K562 (cell line): ENCODE measurements around the gene NMT1. TPM values are rescaled to one million over a fixed set of nuclear protein-coding genes. Genes with fewer than 3 reads are reported as not detected.

Source experiments
- ZBED1 ChIP-seq: IDR thresholded peaks from 2 replicates; pipeline ENCODE4 v1.6.1; 2014
- polyA plus RNA-seq, 8 experiments: library from polyadenylated mRNA; depleted of rRNA in 4 of 8; stranded (reverse) in 5 of 8; unstranded in 3 of 8; fragments of >200 nt; fragmentation: Nextera tagmentation in 2 of 8; fragmentation: Illumina TruSeq in 1 of 8; extraction: Ambion mirVana in 2 of 8; extraction: Trizol in 1 of 8; gene quantifications; 2 replicates each; pipeline versions ENCODE4 v1.2.1 to v1.2.3, GENCODE V29; 2011 to 2014; ENCODE audit warnings: inconsistent platforms in 1 of 8, missing spikeins in 1 of 8
- total RNA-seq, 7 experiments: library from RNA; depleted of rRNA in 6 of 7; stranded (reverse); fragments of >200 nt in 6 of 7; fragmentation: Illumina TruSeq in 2 of 7; extraction: Trizol in 2 of 7; gene quantifications; 2 replicates each; pipeline versions ENCODE4 v1.2.1 to v1.2.3, GENCODE V29; 2011 to 2021; ENCODE audit warnings: low replicate concordance in 1 of 7
- TF ChIP-seq, protein P1 (sequence below), 2 experiments: fragments of 450-650 bp; formaldehyde crosslinking in 1 of 2; IDR thresholded peaks; 2 replicates each; pipeline versions ENCODE4 v1.4.0 to v1.6.1; 2014 to 2020; ENCODE audit warnings: mild to moderate bottlenecking in 2 of 2, borderline replicate concordance in 1 of 2, low read depth in 1 of 2

The NMT1 gene
- total and polyA plus RNA-seq, 9 of the 15 experiments (the other 6 are each of a cell fraction or from before 2014, with no cell fraction given), result 86.7 to 569 (median 213) TPM

DNA sequence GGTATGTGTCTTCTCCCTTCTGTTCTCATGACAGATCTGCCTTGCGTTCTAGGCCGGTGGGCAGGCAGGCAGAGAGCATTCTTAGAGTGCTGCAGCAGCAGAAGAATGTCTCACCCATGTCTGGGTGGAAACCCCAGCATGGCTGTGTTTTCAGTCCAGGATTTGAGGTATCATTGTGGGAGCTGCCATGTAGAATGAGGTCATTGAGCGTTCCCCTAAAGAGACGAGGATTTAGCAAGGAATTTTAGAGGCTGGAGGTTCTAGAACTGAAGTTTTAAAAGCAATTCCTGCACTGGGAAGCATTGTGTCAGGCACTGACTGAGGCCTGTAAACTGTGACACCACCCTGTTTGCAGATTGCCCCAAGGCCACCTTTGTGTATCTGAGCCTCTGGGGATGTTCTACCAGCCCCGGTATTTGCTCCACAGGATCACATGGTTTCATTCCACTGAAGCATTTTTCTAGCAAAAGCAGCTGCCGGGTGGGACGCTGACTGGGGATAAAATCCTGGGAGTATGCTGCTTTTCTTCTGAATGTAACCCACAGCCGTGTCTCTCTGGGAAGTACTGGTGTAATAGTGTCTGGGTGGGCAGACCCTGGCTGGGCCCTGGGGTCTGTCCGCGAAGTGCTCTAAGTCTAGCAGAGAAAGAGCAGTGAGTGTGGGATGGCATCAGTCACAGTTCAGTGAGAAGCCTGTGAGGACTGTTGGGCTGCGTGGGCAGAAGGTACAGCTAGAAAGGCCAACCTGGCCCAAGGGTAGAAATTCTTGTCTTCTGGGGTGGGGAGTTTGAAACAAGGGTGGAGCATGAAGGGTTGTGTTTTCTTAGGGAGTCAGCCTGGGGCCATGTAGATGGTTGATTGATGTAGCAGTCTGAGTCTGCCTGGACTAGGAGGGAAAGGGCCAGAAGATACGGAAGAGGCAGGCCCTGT, 41.0 kb downstream of the NMT1 start (continued):
- no peak for TF ChIP-seq ZBED1
- TF ChIP-seq, protein P1, sequence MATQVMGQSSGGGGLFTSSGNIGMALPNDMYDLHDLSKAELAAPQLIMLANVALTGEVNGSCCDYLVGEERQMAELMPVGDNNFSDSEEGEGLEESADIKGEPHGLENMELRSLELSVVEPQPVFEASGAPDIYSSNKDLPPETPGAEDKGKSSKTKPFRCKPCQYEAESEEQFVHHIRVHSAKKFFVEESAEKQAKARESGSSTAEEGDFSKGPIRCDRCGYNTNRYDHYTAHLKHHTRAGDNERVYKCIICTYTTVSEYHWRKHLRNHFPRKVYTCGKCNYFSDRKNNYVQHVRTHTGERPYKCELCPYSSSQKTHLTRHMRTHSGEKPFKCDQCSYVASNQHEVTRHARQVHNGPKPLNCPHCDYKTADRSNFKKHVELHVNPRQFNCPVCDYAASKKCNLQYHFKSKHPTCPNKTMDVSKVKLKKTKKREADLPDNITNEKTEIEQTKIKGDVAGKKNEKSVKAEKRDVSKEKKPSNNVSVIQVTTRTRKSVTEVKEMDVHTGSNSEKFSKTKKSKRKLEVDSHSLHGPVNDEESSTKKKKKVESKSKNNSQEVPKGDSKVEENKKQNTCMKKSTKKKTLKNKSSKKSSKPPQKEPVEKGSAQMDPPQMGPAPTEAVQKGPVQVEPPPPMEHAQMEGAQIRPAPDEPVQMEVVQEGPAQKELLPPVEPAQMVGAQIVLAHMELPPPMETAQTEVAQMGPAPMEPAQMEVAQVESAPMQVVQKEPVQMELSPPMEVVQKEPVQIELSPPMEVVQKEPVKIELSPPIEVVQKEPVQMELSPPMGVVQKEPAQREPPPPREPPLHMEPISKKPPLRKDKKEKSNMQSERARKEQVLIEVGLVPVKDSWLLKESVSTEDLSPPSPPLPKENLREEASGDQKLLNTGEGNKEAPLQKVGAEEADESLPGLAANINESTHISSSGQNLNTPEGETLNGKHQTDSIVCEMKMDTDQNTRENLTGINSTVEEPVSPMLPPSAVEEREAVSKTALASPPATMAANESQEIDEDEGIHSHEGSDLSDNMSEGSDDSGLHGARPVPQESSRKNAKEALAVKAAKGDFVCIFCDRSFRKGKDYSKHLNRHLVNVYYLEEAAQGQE (IDR thresholded peaks at IDR 0.05; ENCODE audit: borderline replicate concordance), result no peak
- TF ChIP-seq, protein P1 (CRISPR knock-in tag; IDR thresholded peaks at IDR 0.05; ENCODE audit: low read depth), result no peak
